Osteocyte (in vitro differentiated cells): ENCODE measurements around the gene MAP7D1. TPM values are rescaled to one million over a fixed set of nuclear protein-coding genes. Genes with fewer than 3 reads are reported as not detected.

ENCODE experiments used
- DNase-seq: peaks from one replicate; pipeline ENCODE4 v3.0.0; 2021; ENCODE audit warnings: mixed read lengths; ENCODE audit not compliant: unreplicated experiment; ENCODE audit errors: extremely low spot score
- H3K27ac Mint-ChIP-seq: one replicate; pipeline ENCODE4 v1.8.0; 2021; ENCODE audit warnings: mild to moderate bottlenecking, mixed read lengths; ENCODE audit not compliant: unreplicated experiment
- H3K27me3 Mint-ChIP-seq: one replicate; pipeline ENCODE4 v1.8.0; 2021; ENCODE audit warnings: mixed read lengths; ENCODE audit not compliant: unreplicated experiment
- H3K36me3 Mint-ChIP-seq: one replicate; pipeline ENCODE4 v1.8.0; 2021; ENCODE audit warnings: mixed read lengths; ENCODE audit not compliant: unreplicated experiment
- H3K4me1 Mint-ChIP-seq: one replicate; pipeline ENCODE4 v1.8.0; 2021; ENCODE audit warnings: mixed read lengths; ENCODE audit not compliant: unreplicated experiment
- H3K4me3 Mint-ChIP-seq: one replicate; pipeline ENCODE4 v1.8.0; 2021; ENCODE audit warnings: mild to moderate bottlenecking, moderate library complexity, mixed read lengths; ENCODE audit not compliant: unreplicated experiment
- H3K9me3 Mint-ChIP-seq: one replicate; pipeline ENCODE4 v1.8.0; 2021; ENCODE audit warnings: mixed read lengths; ENCODE audit not compliant: unreplicated experiment
- total RNA-seq: library from RNA; stranded (reverse); gene quantifications from 2 replicates; pipeline ENCODE4 v1.2.1, GENCODE V29; 2021
- TF ChIP-seq, protein P1 (sequence below): fragments of 200-600 bp; sonication (generic); IDR thresholded peaks from 2 replicates; pipeline ENCODE4 v1.5.0; 2021; ENCODE audit warnings: antibody characterized with exemption, mild to moderate bottlenecking, moderate library complexity

The MAP7D1 gene
- total RNA-seq, 1 donor from 2014 or later: 157 TPM

DNA sequence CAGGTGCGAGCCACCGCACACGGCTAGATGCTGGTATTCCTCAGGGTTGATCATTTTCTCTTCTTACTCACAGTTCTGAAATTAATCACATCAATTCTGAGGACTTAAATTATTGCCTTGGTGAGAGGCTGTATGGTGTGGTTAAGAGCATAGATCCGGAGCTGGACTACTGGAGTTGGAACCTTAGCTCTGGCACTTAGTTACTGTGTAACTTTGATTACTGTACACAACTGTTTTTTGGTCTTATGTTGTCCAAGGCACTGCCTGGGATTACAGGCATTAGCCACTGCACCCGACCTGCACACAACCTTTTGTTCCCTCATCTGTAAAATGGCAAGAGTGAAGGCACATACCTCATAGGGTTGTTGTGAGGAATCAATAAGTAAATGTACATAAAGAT, 42.7 kb downstream of the MAP7D1 start:
- H3K4me1 Mint-ChIP-seq: peaks cover 3% of the 10 kb centered on the region
- H3K27ac Mint-ChIP-seq: no peak overlapping the region
- no peaks in the 10 kb centered on the region for H3K9me3 Mint-ChIP-seq
- no peak for DNase-seq
- TF ChIP-seq, protein P1, sequence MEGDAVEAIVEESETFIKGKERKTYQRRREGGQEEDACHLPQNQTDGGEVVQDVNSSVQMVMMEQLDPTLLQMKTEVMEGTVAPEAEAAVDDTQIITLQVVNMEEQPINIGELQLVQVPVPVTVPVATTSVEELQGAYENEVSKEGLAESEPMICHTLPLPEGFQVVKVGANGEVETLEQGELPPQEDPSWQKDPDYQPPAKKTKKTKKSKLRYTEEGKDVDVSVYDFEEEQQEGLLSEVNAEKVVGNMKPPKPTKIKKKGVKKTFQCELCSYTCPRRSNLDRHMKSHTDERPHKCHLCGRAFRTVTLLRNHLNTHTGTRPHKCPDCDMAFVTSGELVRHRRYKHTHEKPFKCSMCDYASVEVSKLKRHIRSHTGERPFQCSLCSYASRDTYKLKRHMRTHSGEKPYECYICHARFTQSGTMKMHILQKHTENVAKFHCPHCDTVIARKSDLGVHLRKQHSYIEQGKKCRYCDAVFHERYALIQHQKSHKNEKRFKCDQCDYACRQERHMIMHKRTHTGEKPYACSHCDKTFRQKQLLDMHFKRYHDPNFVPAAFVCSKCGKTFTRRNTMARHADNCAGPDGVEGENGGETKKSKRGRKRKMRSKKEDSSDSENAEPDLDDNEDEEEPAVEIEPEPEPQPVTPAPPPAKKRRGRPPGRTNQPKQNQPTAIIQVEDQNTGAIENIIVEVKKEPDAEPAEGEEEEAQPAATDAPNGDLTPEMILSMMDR: no peak
- H3K36me3 Mint-ChIP-seq: no peaks in the 10 kb centered on the region
- no peak overlapping the region for H3K4me3 Mint-ChIP-seq
- no peaks in the 10 kb centered on the region for H3K27me3 Mint-ChIP-seq

DNA sequence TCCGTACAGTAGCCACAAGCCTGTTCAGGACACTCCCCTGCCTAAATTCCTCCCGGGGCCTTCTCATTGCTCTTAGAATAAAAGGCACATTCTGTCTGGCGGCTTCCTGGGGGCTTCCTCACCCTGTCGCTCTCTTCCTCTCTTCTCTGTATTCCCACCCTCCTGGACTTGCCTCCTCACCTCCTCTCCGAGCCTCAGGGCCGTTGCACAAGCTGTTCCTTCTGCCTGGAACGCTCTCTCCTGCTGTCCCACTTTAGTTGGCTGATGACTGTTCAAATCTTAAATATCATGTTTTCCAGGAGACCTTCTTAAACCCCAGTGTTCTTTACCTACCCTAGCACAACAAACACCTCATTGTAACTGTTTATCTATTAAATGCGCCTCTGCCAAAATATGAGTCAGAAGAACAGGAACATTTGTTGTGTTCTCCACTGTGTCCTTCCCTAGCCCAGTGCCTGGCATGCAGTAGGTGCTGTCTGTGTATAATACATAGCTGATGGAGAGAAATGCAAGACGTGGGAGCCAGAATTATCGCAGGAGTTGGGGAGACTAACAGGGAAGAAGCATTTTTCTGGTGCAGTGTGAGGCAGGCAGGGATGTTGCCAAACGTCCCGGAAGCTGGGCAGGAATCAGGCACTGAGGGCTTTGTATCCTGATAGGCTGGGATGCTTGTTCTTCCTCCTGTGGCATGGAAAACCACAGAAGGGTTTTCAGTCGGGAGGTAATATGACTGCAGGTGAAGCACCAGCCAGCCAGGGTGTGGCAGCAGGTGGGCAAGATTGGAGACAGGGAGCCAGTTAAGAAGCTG, 44.2 kb downstream of the MAP7D1 start:
- Mint-ChIP-seq H3K27ac (no peak overlapping the region), H3K27me3 (no peaks in the 10 kb centered on the region), H3K4me3 (no peak overlapping the region), H3K9me3 (no peaks in the 10 kb centered on the region), H3K36me3 (no peaks in the 10 kb centered on the region), H3K4me1 (peaks cover 12% of the 10 kb centered on the region)
- TF ChIP-seq, protein P1: no peak
- no peak for DNase-seq

DNA sequence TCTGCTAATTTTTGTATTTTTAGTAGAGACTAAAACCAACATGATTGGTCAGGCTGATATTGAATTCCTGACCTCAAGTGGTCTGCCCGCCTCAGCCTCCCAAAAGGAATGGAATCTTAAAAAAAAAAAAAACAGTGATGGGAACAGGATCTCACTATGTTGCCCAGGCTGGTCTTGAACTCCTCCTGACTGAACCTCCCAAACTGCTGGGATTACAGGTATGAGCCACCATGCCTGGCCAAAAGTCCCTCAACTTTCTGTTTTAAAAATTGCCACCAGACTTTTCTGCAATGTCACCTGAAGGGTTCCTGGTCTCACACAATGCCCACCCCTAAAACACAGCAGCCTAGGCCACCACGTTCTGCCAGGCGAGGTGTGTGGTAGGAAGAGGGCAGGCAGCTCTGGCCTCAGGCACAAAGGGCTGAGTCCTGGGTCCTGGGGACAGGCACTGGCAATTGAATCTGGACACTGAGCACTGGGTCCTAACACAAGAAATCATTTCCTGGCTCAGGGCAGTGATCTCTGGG, 47.1 kb downstream of the MAP7D1 start:
- Mint-ChIP-seq H3K36me3 (no peaks in the 10 kb centered on the region), H3K9me3 (no peaks in the 10 kb centered on the region), H3K27me3 (no peaks in the 10 kb centered on the region), H3K27ac (peak overlapping the region; percentile 71), H3K4me1 (peaks cover 20% of the 10 kb centered on the region), H3K4me3 (no peak overlapping the region)
- TF ChIP-seq, protein P1: no peak
- DNase-seq: no peak

DNA sequence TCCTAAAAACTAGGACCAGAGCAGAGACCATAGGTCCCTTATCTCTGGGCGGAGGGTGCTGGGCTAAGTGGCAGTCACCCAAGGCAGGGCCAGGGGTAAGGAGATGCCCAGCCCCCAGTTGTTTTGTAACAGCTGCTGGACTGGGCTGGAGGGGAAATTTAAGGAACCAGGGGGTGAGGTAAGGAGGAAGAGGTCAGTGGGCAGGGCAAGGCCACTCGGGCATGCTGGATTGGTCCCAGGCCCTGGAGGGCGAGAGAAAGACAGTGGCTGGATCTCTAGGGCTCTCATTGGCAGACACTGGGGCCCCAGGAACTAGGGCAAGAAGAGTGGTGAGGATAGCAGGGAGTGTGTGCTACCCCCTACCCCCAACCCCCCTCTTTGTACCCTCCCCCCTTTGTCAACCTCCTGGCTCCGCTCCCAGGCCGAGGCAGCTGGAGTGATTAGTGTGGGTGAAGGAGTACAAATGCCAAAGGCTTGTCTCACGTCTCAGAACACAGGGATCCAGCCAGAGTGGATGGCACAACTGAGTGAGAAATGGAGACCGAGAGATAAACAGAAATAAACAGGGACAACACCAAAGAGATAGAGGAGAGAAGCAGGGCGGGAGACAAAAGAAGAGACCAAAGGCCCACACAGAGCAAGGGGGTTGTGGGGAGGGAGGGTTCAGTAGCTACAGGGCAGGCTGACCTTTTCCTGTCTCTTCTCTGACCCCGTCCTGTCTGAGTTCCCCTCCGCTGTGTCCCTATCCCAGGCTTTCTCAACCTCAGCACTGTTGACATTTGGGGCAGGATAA, 47.8 kb downstream of the MAP7D1 start:
- Mint-ChIP-seq H3K27ac (peak overlapping the region; percentile 71), H3K27me3 (no peaks in the 10 kb centered on the region), H3K4me3 (no peak overlapping the region), H3K36me3 (no peaks in the 10 kb centered on the region), H3K9me3 (no peaks in the 10 kb centered on the region), H3K4me1 (peaks cover 20% of the 10 kb centered on the region)
- TF ChIP-seq, protein P1: no peak
- no peak for DNase-seq
